ENCODE data around the gene SLC9A8.
A peak's percentile ranks its signal among the peaks of the same experiment; 100 is the strongest.
"Not testable (repeated sequence)": the region's sequence is repeated elsewhere in the genome, so short reads cannot be mapped to it uniquely, and the experiment has no call there.

The SLC9A8 gene

DNA sequence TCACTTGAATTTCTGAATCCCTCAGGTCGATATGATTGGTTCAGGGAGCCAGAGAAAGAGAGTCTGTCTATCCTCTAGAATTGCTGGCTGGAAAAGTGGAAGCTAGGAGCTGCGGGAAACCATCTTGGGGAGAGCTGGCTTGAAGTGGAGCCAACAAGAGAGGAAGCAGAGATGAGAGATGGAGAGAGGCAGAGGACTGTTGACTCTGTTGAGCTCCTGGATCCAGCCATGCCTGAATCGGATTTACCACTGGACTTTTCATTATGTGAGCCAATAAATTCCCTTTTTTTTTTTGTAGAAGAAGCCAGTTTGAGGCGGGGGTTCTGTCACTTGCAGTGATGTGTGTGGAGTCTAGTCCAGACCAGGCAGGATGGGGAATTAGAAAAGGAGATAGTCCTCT, 13.9 kb upstream of the SLC9A8 start:
- H3K4me1 ChIP-seq (ENCODE audit: control insufficient read depth, insufficient read depth, low read length) = no peaks in the 10 kb centered on the region
- 91 to 92% methylated on average over 4 of the region's 4 CpGs for WGBS, 2 experiments
- H3K4me3 ChIP-seq (ENCODE audit: insufficient read depth, low read depth, low read length) = no peak overlapping the region
- no peaks in the 10 kb centered on the region for H3K36me3 ChIP-seq (ENCODE audit: control insufficient read depth, insufficient read depth, low read length)
- H3K27ac ChIP-seq (ENCODE audit: insufficient read depth, low read depth, low read length, poor library complexity, severe bottlenecking) = no peak overlapping the region
- no peaks in the 10 kb centered on the region for H3K27me3 ChIP-seq (ENCODE audit: control insufficient read depth, insufficient read depth, low read length, poor library complexity, severe bottlenecking)
- H3K9me3 ChIP-seq (ENCODE audit: control insufficient read depth, low read length) = no peaks in the 10 kb centered on the region

DNA sequence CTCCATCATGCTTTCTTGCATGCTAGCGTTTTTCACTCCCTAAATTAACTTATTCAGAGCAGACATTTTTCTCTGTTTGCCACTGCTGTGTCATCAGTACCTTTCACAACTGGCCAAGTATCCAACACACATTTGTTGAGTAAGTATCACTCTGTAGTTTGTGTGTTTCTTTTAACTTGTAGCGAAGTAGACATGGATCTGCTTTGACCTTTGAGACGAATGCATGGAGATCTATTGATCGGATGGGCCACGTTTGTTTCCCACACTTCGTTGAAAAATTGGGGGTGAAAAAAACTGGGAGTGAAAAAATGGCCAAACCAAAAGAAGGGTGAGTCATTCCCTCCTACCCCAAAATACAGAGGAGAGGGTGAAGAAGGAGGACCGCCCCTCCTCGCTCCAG, 12.9 kb upstream of the SLC9A8 start:
- no peaks in the 10 kb centered on the region for H3K36me3 ChIP-seq (ENCODE audit: control insufficient read depth, insufficient read depth, low read length)
- no peaks in the 10 kb centered on the region for H3K4me1 ChIP-seq (ENCODE audit: control insufficient read depth, insufficient read depth, low read length)
- no peaks in the 10 kb centered on the region for H3K9me3 ChIP-seq (ENCODE audit: control insufficient read depth, low read length)
- 91 to 95% methylated on average over 8 of the region's 8 CpGs for WGBS, 2 experiments
- no peak overlapping the region for H3K27ac ChIP-seq (ENCODE audit: insufficient read depth, low read depth, low read length, poor library complexity, severe bottlenecking)
- no peak overlapping the region for H3K4me3 ChIP-seq (ENCODE audit: insufficient read depth, low read depth, low read length)
- H3K27me3 ChIP-seq (ENCODE audit: control insufficient read depth, insufficient read depth, low read length, poor library complexity, severe bottlenecking) = no peaks in the 10 kb centered on the region

DNA sequence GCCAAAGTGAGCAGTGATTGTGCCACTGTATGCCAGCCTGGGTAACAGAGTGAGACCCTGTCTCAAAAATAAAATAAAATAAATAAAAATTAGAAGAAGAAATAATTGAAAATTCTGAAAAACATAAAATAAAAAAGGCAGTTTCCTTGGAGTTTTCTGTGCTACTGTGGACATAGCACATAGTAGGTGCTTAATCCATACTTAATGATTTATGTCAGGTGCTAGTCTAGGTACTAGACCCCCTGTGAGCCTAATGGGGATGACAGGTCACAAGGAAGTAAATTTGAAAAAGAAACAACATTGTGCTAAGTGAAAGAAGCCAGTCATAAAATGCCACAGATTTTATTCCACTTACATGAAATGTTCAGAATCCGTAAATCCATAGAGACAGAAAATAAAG, 9.2 kb upstream of the SLC9A8 start:
- H3K4me3 ChIP-seq (ENCODE audit: insufficient read depth, low read depth, low read length) = no peak overlapping the region
- H3K36me3 ChIP-seq (ENCODE audit: control insufficient read depth, insufficient read depth, low read length) = no peaks in the 10 kb centered on the region
- no peaks in the 10 kb centered on the region for H3K27me3 ChIP-seq (ENCODE audit: control insufficient read depth, insufficient read depth, low read length, poor library complexity, severe bottlenecking)
- WGBS, 2 experiments = 88 to 90% methylated on average over 1 of the region's 1 CpG
- H3K9me3 ChIP-seq (ENCODE audit: control insufficient read depth, low read length) = no peaks in the 10 kb centered on the region
- H3K27ac ChIP-seq (ENCODE audit: insufficient read depth, low read depth, low read length, poor library complexity, severe bottlenecking) = no peak overlapping the region
- no peaks in the 10 kb centered on the region for H3K4me1 ChIP-seq (ENCODE audit: control insufficient read depth, insufficient read depth, low read length)

DNA sequence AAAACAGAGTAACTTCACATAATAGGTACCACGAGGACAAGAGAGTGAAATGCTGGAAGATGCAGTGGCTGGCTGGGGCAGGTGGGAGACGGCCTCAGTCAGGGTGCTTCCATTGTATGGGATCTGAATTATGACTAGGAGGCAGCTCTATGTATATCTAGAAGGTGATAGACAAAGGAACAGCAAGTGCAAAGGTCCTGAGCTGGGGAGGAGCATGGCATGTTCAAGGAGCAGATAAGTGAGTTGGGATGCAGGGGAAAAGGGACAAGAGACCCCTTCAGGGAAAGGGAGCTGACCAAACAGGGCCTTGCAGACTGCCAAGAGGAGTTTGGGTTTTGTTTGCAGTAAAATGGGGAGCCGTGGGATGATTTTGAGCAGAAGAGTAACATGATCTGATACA, 8.3 kb upstream of the SLC9A8 start:
- Histone ChIP-seq H3K4me3 (ENCODE audit: insufficient read depth, low read depth, low read length) (no peak overlapping the region), H3K27me3 (ENCODE audit: control insufficient read depth, insufficient read depth, low read length, poor library complexity, severe bottlenecking) (no peaks in the 10 kb centered on the region), H3K4me1 (ENCODE audit: control insufficient read depth, insufficient read depth, low read length) (no peaks in the 10 kb centered on the region), H3K9me3 (ENCODE audit: control insufficient read depth, low read length) (no peaks in the 10 kb centered on the region), H3K27ac (ENCODE audit: insufficient read depth, low read depth, low read length, poor library complexity, severe bottlenecking) (no peak overlapping the region), H3K36me3 (ENCODE audit: control insufficient read depth, insufficient read depth, low read length) (no peaks in the 10 kb centered on the region)
- 95 to 96% methylated on average over 3 of the region's 3 CpGs for WGBS, 2 experiments

DNA sequence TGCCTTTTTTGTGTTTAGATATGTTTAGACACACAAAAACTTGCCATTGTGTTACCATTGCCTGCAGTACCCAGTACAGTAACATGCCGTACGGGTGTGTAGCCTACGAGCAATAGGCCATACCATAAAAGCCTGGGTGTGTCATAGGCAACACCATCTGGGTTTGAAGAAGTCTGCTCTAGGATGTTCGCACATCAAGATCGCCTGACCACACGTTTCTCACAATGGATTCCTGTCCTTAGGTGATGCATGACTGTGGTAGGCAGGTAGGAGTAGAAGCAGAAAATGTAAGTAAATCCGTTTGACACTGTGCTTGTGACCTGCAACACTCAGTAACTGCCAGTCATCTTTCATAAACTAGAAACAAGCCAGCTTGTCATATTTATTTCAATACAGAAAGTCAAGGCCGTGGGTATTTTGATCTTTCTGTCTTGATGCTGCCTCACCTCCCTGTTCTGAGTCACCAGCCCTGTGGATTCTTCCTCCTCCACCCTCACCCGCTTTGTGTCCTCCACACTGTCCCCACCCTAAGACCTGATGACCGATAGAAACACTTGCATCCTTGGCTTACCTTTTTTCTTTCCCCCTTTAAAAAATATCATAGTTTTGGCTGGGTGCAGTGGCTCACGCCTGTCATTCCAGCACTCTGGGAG, 7.3 kb upstream of the SLC9A8 start:
- not testable (repeated sequence) for H3K36me3 ChIP-seq (ENCODE audit: control insufficient read depth, insufficient read depth, low read length); H3K27ac ChIP-seq (ENCODE audit: insufficient read depth, low read depth, low read length, poor library complexity, severe bottlenecking); H3K27me3 ChIP-seq (ENCODE audit: control insufficient read depth, insufficient read depth, low read length, poor library complexity, severe bottlenecking); H3K4me1 ChIP-seq (ENCODE audit: control insufficient read depth, insufficient read depth, low read length); H3K9me3 ChIP-seq (ENCODE audit: control insufficient read depth, low read length); H3K4me3 ChIP-seq (ENCODE audit: insufficient read depth, low read depth, low read length)
- WGBS, 2 experiments = 90 to 95% methylated on average over 8 of the region's 11 CpGs

DNA sequence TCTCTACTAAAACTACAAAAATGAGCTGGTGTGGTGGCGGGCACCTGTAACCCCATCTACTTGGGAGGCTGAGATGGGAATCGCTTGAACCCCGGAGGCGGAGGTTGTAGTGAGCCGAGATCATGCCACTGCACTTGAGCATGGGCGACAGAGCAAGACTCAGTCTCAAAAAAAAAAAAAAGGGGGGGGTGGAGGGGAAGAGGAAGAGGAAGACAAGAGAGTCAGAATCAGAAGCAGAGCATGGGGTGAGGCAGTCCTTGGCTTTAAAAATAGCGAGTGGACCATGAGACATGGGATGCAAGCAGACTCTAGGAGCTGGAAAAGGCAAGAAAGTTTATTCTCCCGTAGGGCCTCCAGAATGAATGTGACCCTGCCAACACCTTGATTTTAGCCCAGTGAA, 3.9 kb upstream of the SLC9A8 start:
- Histone ChIP-seq H3K4me3 (ENCODE audit: insufficient read depth, low read depth, low read length) (no peak overlapping the region), H3K36me3 (ENCODE audit: control insufficient read depth, insufficient read depth, low read length) (no peaks in the 10 kb centered on the region), H3K9me3 (ENCODE audit: control insufficient read depth, low read length) (no peaks in the 10 kb centered on the region), H3K4me1 (ENCODE audit: control insufficient read depth, insufficient read depth, low read length) (peaks cover 3% of the 10 kb centered on the region), H3K27ac (ENCODE audit: insufficient read depth, low read depth, low read length, poor library complexity, severe bottlenecking) (no peak overlapping the region), H3K27me3 (ENCODE audit: control insufficient read depth, insufficient read depth, low read length, poor library complexity, severe bottlenecking) (no peaks in the 10 kb centered on the region)
- WGBS, 2 experiments = 93 to 94% methylated on average over 8 of the region's 8 CpGs

DNA sequence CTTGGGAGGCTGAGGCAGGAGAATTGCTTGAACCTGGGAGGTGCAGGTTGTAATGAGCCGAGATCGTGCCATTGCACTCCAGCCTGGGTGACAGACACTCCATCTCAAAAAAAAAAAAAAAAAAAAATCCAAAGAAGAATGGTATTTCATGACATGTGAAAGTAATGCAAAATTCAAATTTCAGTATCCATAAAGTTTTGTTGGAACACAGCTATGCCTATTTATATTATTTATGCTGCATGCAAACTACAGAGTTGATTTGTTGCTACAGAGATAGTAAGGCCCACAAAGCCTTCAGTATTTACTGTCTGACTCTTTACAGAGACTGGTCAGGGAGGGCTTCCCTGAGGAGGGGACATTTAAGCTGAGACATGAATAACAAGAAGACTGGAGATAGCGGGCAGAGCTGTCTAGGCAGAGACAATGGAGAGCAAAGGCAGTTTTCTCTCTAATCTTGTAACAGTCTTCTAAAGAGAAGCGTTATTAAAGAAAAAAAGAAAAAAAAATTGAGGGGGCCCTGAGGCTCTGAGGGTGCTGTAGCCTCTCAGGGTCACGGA, 2.7 kb upstream of the SLC9A8 start:
- 89 to 90% methylated on average over 3 to 5 of the region's 5 CpGs for WGBS, 2 experiments
- Histone ChIP-seq H3K36me3 (ENCODE audit: control insufficient read depth, insufficient read depth, low read length) (no peaks in the 10 kb centered on the region), H3K27me3 (ENCODE audit: control insufficient read depth, insufficient read depth, low read length, poor library complexity, severe bottlenecking) (no peaks in the 10 kb centered on the region), H3K27ac (ENCODE audit: insufficient read depth, low read depth, low read length, poor library complexity, severe bottlenecking) (no peak overlapping the region), H3K4me1 (ENCODE audit: control insufficient read depth, insufficient read depth, low read length) (peaks cover 3% of the 10 kb centered on the region), H3K4me3 (ENCODE audit: insufficient read depth, low read depth, low read length) (no peak overlapping the region), H3K9me3 (ENCODE audit: control insufficient read depth, low read length) (no peaks in the 10 kb centered on the region)

DNA sequence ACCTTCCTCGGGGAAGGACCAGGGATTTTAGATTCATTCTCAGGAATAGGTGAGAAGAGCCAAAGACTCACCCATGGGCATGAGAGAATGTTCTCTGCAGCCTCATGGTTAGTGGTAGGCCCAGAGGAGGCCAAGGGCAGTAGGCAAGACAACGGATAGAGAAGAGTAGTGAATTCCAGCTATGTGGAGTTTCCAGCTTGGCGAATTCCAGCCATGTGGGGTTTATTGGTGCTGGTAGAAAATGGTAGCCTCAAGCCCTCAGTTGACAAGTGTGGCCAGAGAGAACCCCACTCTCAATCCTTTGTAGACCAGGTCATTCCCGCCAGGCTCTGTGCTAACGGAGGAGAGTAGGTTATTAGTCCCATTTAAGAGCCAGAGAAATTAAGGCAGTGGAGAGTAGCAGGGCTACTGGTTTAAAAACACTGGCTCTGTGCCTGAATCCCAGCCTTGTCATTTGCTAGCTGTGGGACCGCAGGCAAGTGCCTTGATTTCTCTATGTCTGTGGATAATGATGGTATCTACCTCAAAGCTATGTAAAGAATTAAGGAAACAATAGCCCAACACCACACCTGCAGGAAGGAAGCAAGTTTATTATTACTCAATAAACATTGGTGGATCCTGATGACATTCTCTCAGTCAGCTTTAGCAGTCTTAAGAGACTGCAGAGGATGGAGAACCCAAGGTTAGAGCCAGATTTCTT, 2.0 kb upstream of the SLC9A8 start:
- H3K9me3 ChIP-seq (ENCODE audit: control insufficient read depth, low read length) = no peaks in the 10 kb centered on the region
- no peak overlapping the region for H3K4me3 ChIP-seq (ENCODE audit: insufficient read depth, low read depth, low read length)
- no peaks in the 10 kb centered on the region for H3K27me3 ChIP-seq (ENCODE audit: control insufficient read depth, insufficient read depth, low read length, poor library complexity, severe bottlenecking)
- H3K36me3 ChIP-seq (ENCODE audit: control insufficient read depth, insufficient read depth, low read length) = no peaks in the 10 kb centered on the region
- peaks cover 3% of the 10 kb centered on the region for H3K4me1 ChIP-seq (ENCODE audit: control insufficient read depth, insufficient read depth, low read length)
- no peak overlapping the region for H3K27ac ChIP-seq (ENCODE audit: insufficient read depth, low read depth, low read length, poor library complexity, severe bottlenecking)
- WGBS, 2 experiments = 79 to 88% methylated on average over 5 to 6 of the region's 6 CpGs

DNA sequence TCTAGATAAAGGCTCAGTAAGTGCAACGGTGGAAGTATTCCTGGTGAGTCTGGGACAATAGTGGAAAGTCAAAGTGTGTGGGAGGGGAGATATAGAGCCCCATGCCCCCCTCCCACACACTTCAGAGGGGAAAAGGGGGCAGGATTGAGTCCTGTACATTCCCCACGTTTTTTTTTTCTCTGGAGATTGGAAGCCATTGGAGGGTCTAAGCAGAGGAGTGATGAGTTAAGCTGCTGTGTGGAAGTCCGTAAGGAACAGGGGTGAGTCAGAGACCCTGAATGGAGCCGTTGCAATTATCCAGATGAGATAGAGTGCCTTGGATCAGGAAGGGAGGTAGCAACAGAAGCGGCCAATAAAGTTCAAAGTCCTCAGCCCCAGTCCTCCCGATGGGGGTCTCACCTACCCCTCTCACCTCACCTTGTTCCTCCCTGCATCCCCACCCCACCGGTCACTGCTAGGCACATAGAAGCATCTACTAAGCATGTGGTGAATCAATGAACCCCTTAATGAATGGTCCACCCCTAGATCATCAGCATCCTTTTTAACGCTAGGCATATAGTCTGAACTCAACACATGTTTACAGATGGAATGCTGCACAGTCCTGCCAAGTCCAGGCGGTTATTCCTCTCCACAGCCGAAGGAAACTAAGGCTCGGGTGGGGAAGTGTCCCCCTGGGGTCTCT, 662 bp upstream of the SLC9A8 start:
- Histone ChIP-seq H3K27me3 (ENCODE audit: control insufficient read depth, insufficient read depth, low read length, poor library complexity, severe bottlenecking) (no peaks in the 10 kb centered on the region), H3K27ac (ENCODE audit: insufficient read depth, low read depth, low read length, poor library complexity, severe bottlenecking) (no peak overlapping the region), H3K36me3 (ENCODE audit: control insufficient read depth, insufficient read depth, low read length) (no peaks in the 10 kb centered on the region), H3K9me3 (ENCODE audit: control insufficient read depth, low read length) (no peaks in the 10 kb centered on the region), H3K4me1 (ENCODE audit: control insufficient read depth, insufficient read depth, low read length) (peaks cover 3% of the 10 kb centered on the region), H3K4me3 (ENCODE audit: insufficient read depth, low read depth, low read length) (peak overlapping the region; percentile 53)
- 48 to 50% methylated on average over 11 of the region's 11 CpGs for WGBS, 2 experiments

DNA sequence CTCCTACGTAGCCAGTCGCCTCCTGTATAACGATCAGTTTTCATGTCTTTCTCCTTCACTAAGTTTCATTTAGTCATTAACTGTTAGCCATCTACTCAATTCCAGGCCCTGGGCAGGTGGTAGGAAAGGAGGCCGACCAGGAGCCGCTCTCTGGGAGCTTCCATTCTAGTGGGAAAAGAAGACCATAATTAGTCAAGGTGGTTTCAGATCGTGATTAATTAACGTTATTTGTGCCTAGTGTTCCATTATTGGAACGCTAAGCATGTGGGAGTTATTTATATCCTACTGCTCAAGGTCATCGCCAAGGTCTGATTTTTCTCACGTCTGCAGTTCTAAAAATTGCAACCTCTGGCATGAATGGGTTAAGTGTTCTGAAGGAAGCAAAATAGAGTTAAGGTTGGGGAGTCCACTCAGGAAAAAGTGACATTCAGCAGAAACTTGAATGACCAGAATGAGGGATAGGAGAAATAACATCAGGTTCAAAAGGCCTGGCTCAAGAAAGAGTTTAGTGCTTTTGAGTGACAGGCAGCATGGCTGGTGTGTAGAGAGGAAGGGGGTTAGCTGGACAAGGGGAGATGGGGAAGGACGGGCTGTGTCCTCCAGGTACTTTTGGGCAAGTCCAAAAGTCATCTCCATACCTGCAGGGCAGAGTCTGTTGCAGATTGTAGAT, 812 bp downstream of the SLC9A8 start:
- Histone ChIP-seq H3K27me3 (ENCODE audit: control insufficient read depth, insufficient read depth, low read length, poor library complexity, severe bottlenecking) (no peaks in the 10 kb centered on the region), H3K4me3 (ENCODE audit: insufficient read depth, low read depth, low read length) (peak overlapping the region; percentile 53), H3K27ac (ENCODE audit: insufficient read depth, low read depth, low read length, poor library complexity, severe bottlenecking) (no peak overlapping the region), H3K9me3 (ENCODE audit: control insufficient read depth, low read length) (no peaks in the 10 kb centered on the region), H3K4me1 (ENCODE audit: control insufficient read depth, insufficient read depth, low read length) (peaks cover 3% of the 10 kb centered on the region), H3K36me3 (ENCODE audit: control insufficient read depth, insufficient read depth, low read length) (no peaks in the 10 kb centered on the region)
- 24% methylated on average over 11 of the region's 11 CpGs for whole genome bisulfite sequencing, 2 experiments

Data from ectodermal cell (in vitro differentiated cells).